BJ (cell line): ENCODE measurements around the gene URB2. TPM values are rescaled to one million over a fixed set of nuclear protein-coding genes. Genes with fewer than 3 reads are reported as not detected.
"Not testable (repeated sequence)": the region's sequence is repeated elsewhere in the genome, so short reads cannot be mapped to it uniquely, and the experiment has no call there.

ENCODE experiments used
- CTCF ChIA-PET: fragments of 350-600 bp; formaldehyde crosslinking; extraction: SDS; loops from one replicate; lab custom pipeline; 2021; ENCODE audit warnings: antibody characterized with exemption, inconsistent platforms; lab: Yijun Ruan, JAX
- POLR2A ChIA-PET: fragments of 300-600 bp; sonication (Branson Sonifier 250); formaldehyde crosslinking; extraction: SDS; loops from one replicate; lab custom pipeline; 2021; ENCODE audit warnings: antibody characterized with exemption; lab: Charles Lee
- DNase-seq: peaks from one replicate; pipeline ENCODE4 v3.0.0-alpha.2; 2011; ENCODE audit warnings: low read depth
- H3K27me3 ChIP-seq: 2 replicates; pipeline ENCODE4 v1.6.0; 2011; ENCODE audit warnings: low read length; ENCODE audit not compliant: control insufficient read depth, insufficient read depth
- H3K36me3 ChIP-seq: 2 replicates; pipeline ENCODE4 v1.5.1; 2011; ENCODE audit warnings: low read length; ENCODE audit not compliant: control insufficient read depth, insufficient read depth
- H3K4me3 ChIP-seq: 2 replicates; pipeline ENCODE4 v1.5.1; 2011; ENCODE audit warnings: low read depth, mild to moderate bottlenecking, control low read depth, low read length
- polyA plus RNA-seq: library from polyadenylated mRNA; depleted of rRNA; stranded (reverse); fragments of >200 nt; gene quantifications from 2 replicates; pipeline ENCODE4 v1.2.3, GENCODE V29; 2011
- TF ChIP-seq, protein P1 (sequence below): IDR thresholded peaks from 2 replicates; pipeline ENCODE4 v1.5.1; 2011; ENCODE audit warnings: low read depth, mild to moderate bottlenecking, control low read depth, inconsistent platforms, low read length, moderate library complexity; ENCODE audit not compliant: insufficient read depth

URB2 gene
- polyA plus RNA-seq, 1 experiment: 5.2 TPM

DNA sequence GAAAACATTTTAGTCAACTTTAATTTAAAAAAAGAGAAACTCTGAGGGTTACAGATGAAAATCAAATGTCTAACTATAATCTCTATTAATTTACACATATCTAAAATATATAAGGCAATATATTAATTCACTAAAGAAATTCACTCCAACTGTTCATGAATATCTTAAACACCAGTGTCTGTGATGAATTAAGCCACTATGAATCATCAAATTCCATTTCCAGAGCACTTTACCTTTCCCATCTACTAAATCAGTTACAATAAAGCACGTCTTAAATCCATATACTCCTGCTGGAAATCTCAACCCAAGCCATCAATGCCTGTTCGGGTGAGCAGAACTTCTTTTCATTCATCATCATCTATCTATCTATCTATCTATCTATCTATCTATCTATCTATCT is 4.4 kb upstream of the URB2 start:
- Histone ChIP-seq H3K4me3 (no peak overlapping the region), H3K27me3 (no peaks in the 10 kb centered on the region), H3K36me3 (no peaks in the 10 kb centered on the region)
- no peak for DNase-seq
- TF ChIP-seq, protein P1, sequence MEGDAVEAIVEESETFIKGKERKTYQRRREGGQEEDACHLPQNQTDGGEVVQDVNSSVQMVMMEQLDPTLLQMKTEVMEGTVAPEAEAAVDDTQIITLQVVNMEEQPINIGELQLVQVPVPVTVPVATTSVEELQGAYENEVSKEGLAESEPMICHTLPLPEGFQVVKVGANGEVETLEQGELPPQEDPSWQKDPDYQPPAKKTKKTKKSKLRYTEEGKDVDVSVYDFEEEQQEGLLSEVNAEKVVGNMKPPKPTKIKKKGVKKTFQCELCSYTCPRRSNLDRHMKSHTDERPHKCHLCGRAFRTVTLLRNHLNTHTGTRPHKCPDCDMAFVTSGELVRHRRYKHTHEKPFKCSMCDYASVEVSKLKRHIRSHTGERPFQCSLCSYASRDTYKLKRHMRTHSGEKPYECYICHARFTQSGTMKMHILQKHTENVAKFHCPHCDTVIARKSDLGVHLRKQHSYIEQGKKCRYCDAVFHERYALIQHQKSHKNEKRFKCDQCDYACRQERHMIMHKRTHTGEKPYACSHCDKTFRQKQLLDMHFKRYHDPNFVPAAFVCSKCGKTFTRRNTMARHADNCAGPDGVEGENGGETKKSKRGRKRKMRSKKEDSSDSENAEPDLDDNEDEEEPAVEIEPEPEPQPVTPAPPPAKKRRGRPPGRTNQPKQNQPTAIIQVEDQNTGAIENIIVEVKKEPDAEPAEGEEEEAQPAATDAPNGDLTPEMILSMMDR: no peak
- CTCF ChIA-PET: interaction anchor here (1.1 kb wide), 1 partner anchor 16 kb away, joined by 4 read pairs; no protein-coding TSS in a partner anchor
- POLR2A ChIA-PET: no interaction called here

GRCh38 chr1:229622641-229623120 is 3.4 kb upstream of the URB2 start:
- H3K27me3 ChIP-seq, DNase-seq, H3K36me3 ChIP-seq, POLR2A ChIA-PET, H3K4me3 ChIP-seq: not testable (repeated sequence)
- CTCF ChIA-PET: interaction anchor here (1.1 kb wide), 2 partner anchors 17 to 364 kb away, joined by 4 read pairs; no protein-coding TSS in a partner anchor

DNA sequence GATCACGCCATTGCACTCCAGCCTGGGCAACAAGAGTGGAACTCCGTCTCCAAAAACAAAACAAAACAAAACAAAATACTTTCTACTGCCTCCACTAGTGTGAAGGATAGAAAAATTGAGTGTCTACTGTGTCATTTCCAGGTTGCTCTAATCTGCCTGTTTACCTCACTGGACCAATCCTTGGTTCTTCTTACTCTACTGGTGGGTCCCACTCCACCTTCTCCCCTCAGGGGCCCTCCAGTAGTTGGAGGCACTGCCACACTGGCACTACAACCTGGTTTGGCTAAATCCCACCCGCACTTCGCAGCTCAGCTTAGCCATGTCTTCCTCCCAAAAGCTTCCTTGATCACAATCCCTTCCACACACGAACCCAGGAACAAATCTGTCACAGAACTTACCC is 2.8 kb upstream of the URB2 start:
- DNase-seq: no peak
- ChIA-PET CTCF (interaction anchor here (1.1 kb wide), 2 partner anchors 65 to 365 kb away, joined by 4 read pairs; partner anchors contain the start of gene ABCB10), POLR2A (no interaction called here)
- no peak overlapping the region for H3K4me3 ChIP-seq
- no peaks in the 10 kb centered on the region for H3K27me3 ChIP-seq
- TF ChIP-seq, protein P1: no peak
- H3K36me3 ChIP-seq: no peaks in the 10 kb centered on the region

DNA sequence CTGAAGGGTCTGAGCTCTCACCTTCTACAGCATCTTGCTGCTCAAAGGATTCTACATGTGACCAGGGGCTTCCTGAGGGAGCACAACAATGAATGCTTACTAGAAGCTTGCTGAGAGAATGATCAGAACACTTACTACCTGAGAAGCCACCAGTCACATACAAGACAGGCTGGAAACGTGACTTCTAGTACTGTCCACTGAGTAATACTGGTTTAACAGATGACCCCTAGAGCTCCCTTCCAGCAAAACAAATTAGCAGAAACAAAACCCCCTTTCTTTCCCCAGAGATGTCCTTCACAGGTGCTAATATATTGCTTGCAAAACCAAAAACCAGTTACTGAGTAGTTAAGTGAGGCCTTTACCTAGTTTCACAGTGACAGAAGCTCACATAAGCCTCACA is 2.2 kb upstream of the URB2 start:
- CTCF ChIA-PET: interaction anchor here (1.1 kb wide), 2 partner anchors 66 to 366 kb away, joined by 4 read pairs; partner anchors contain the start of gene ABCB10
- POLR2A ChIA-PET: interaction anchor here (0.7 kb wide), 1 partner anchor 70 kb away, joined by 3 read pairs; no protein-coding TSS in a partner anchor
- no peaks in the 10 kb centered on the region for H3K27me3 ChIP-seq
- H3K4me3 ChIP-seq: no peak overlapping the region
- no peak for DNase-seq
- TF ChIP-seq, protein P1: no peak
- H3K36me3 ChIP-seq: no peaks in the 10 kb centered on the region

- DNase-seq: no peak
- H3K4me3 ChIP-seq: peak overlapping the region; percentile 79
- POLR2A ChIA-PET: interaction anchor here (0.7 kb wide), 1 partner anchor 69 kb away, joined by 3 read pairs; no protein-coding TSS in a partner anchor
- CTCF ChIA-PET: interaction anchor here (1.1 kb wide), 1 partner anchor 66 kb away, joined by 4 read pairs; the partner anchor contains the start of gene ABCB10
- no peaks in the 10 kb centered on the region for H3K27me3 ChIP-seq
- H3K36me3 ChIP-seq: no peaks in the 10 kb centered on the region
- TF ChIP-seq, protein P1: no peak
These were observed 1.5 kb upstream of the URB2 start for GRCh38 chr1:229624521-229625070.
